K562 (cell line): ENCODE data around the gene GMDS.

ENCODE experiments used
- CTCF ChIP-seq, 3 experiments: IDR thresholded peaks in 2 of 3; conservative IDR thresholded peaks in 1 of 3; 2 replicates each; pipeline ENCODE4 v1.5.1; 2011 to 2012; ENCODE audit warnings: low read length in 3 of 3, mild to moderate bottlenecking in 3 of 3, control low read depth in 2 of 3, improper control_type of control experiment in 1 of 3, inconsistent platforms in 1 of 3, low read depth in 1 of 3, mixed read lengths in 1 of 3, moderate library complexity in 1 of 3; ENCODE audit not compliant: insufficient read depth in 2 of 3
- EGR1 ChIP-seq: fragments of 450-650 bp; conservative IDR thresholded peaks from 2 replicates; pipeline ENCODE4 v1.6.1; 2017; ENCODE audit warnings: mild to moderate bottlenecking
- EZH2 ChIP-seq: IDR thresholded peaks from 2 replicates; pipeline ENCODE4 v1.6.1; 2012; ENCODE audit warnings: low read depth, mild to moderate bottlenecking, inconsistent platforms, low read length, borderline replicate concordance
- GABPA ChIP-seq: fragments of 200-800 bp; sonication (Bioruptor generic); conservative IDR thresholded peaks from 2 replicates; pipeline ENCODE4 v1.6.1; 2016; ENCODE audit warnings: low read depth, missing genetic modification characterization, missing compliant biosample characterization
- JUN ChIP-seq, 2 experiments: sonication (generic) in 1 of 2; formaldehyde crosslinking in 1 of 2; IDR thresholded peaks; 2 replicates each; pipeline versions ENCODE4 v1.6.1 to v1.8.0; 2012 to 2022; ENCODE audit warnings: borderline replicate concordance in 2 of 2, mild to moderate bottlenecking in 2 of 2, improper control_type of control experiment in 1 of 2, low read depth in 1 of 2, low read length in 1 of 2, missing genetic modification reagents in 1 of 2
- L3MBTL2 ChIP-seq: fragments of 450-650 bp; IDR thresholded peaks from 2 replicates; pipeline ENCODE4 v1.6.1; 2016; ENCODE audit warnings: mild to moderate bottlenecking, moderate library complexity
- MBD1 ChIP-seq: fragments of 250-450 bp; sonication (Bioruptor Pico); IDR thresholded peaks from 2 replicates; pipeline ENCODE4 v1.8.0; 2022; ENCODE audit warnings: inconsistent platforms
- NFRKB ChIP-seq: fragments of 450-650 bp; IDR thresholded peaks from 2 replicates; pipeline ENCODE4 v1.6.1; 2016; ENCODE audit warnings: low read depth
- POLR2A ChIP-seq: fragments of 450-650 bp; conservative IDR thresholded peaks from 2 replicates; pipeline ENCODE4 v1.6.1; 2016
- SIN3A ChIP-seq, 2 experiments: fragments of 150-350 bp in 1 of 2; IDR thresholded peaks; 2 replicates each; pipeline ENCODE4 v1.6.1; 2011 to 2016; ENCODE audit warnings: borderline replicate concordance in 2 of 2, low read depth in 2 of 2, low read length in 2 of 2, mild to moderate bottlenecking in 2 of 2, moderate library complexity in 2 of 2; ENCODE audit not compliant: control insufficient read depth in 1 of 2
- ZBED1 ChIP-seq: IDR thresholded peaks from 2 replicates; pipeline ENCODE4 v1.6.1; 2014
- ZNF282 ChIP-seq: sonication (generic); formaldehyde crosslinking; IDR thresholded peaks from 2 replicates; pipeline ENCODE4 v1.8.1; 2023; ENCODE audit warnings: missing genetic modification reagents
- ZNF407 ChIP-seq: fragments of 450-650 bp; IDR thresholded peaks from 2 replicates; pipeline ENCODE4 v1.6.1; 2016; ENCODE audit warnings: low read depth
- TF ChIP-seq, protein P1 (sequence below): fragments of 250-450 bp; sonication (Bioruptor Pico); IDR thresholded peaks from 2 replicates; pipeline ENCODE4 v1.8.0; 2021; ENCODE audit warnings: moderate library complexity, mild to moderate bottlenecking, inconsistent platforms

DNA sequence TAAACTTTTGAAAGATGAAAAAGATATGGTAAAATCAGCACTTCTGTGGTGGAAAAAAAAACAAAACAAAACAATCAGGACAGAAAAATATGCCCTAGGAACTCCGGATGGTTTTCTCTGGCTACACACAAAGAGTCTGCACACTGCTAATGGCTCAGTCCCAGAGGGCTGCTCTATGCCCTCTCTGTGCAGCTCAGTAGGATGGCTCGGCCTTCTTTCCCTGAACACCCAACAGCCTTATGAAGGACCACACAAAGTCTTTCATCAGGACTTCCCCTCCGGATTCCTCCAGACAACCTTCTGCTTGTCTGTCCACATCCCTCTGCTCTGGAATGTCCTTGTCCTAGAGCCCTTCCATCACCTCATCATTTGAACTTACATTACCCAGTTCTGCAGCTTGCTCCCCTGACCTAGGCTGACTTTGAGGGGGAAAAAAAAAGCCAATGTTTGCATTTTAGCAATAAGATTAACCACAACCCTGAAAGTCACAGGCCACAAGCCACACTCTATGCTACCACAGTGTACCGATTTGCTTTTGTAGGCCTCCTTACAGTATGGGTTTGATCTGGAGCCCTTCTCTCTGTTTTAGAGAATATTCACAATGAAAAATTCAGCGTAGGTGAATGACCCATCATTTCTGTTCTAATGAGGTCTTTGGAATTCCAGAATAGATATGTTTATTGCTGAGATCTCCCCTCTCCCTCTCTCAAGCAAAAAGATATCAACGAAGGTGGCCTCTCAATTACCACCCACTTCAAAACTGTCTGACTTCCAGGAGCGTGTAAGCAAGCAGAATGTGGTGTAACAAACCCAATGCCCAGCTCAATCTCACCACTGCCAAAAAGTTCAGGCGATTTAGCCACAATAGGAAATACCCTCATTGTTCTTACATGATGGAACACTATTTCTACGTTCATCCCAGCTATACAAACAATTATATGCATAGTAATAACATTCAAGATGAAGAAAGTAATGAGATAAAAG is 164.0 kb downstream of the GMDS start:
- TF ChIP-seq EZH2 (no peak), POLR2A (no peak), JUN (IDR thresholded peaks at IDR 0.05; ENCODE audit: borderline replicate concordance, low read depth, low read length) (no peak), JUN (CRISPR knock-in tag; IDR thresholded peaks at IDR 0.05; ENCODE audit: borderline replicate concordance) (no peak), CTCF (IDR thresholded peaks at IDR 0.05 in 2 of 3, conservative IDR thresholded peaks at IDR 0.05 in 1 of 3; ENCODE audit: insufficient read depth in 2 of 3, low read depth in 1 of 3, low read length in 3 of 3) (no peak), NFRKB (no peak), ZNF407 (no peak), L3MBTL2 (no peak), GABPA (tag) (no peak), SIN3A (IDR thresholded peaks at IDR 0.05; ENCODE audit: borderline replicate concordance in 2 of 2, control insufficient read depth in 1 of 2, low read depth in 2 of 2, low read length in 2 of 2) (no peak), ZBED1 (no peak), MBD1 (no peak), ZNF282 (CRISPR knock-in tag) (no peak), EGR1 (no peak)
- TF ChIP-seq, protein P1, sequence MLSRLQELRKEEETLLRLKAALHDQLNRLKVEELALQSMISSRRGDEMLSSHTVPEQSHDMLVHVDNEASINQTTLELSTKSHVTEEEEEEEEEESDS (CRISPR knock-in tag) = no peak
